GM06990 (cell line): ENCODE measurements around the gene CCDC33.

ENCODE experiments used
- DNase-seq: peaks from one replicate; pipeline ENCODE4 v3.0.0-alpha.2; 2011; ENCODE audit not compliant: insufficient read length; ENCODE audit errors: extremely low read depth
- H3K27me3 ChIP-seq: replicated peaks from 2 replicates; pipeline ENCODE4 v1.6.0; 2011; ENCODE audit warnings: low read length; ENCODE audit not compliant: control insufficient read depth, insufficient read depth
- H3K36me3 ChIP-seq: 2 replicates; pipeline ENCODE4 v1.5.1; 2011; ENCODE audit warnings: low read length; ENCODE audit not compliant: control insufficient read depth, insufficient read depth
- H3K4me3 ChIP-seq: replicated peaks from 2 replicates; pipeline ENCODE4 v1.5.1; 2011; ENCODE audit warnings: low read depth, mild to moderate bottlenecking, control low read depth, low read length
- TF ChIP-seq, protein P1 (sequence below): IDR thresholded peaks from 2 replicates; pipeline ENCODE4 v1.5.1; 2011; ENCODE audit warnings: low read length, control low read depth, mild to moderate bottlenecking, inconsistent platforms; ENCODE audit not compliant: insufficient read depth, poor library complexity, severe bottlenecking

Gene CCDC33

DNA sequence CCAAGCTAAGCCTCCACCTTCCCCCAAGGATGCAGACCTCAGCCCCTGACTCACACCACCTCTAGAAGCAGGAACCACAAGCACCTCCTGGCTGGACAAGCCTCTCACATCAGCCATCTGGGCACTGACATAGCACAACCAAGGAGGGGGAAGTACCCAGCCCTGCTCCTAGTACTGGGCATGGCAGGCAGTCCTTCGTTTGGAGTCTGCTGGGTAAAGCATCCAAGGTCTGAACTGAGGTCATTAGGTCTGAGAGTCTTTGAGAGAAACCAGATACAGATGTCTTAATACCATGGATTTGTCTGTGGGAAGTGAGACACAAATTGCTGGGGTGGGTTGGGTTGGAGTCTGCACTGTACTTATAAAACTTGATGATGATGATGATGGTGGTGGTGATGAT, 61.8 kb downstream of the CCDC33 start:
- Histone ChIP-seq H3K36me3 (no peaks in the 10 kb centered on the region), H3K4me3 (no peak overlapping the region), H3K27me3 (no peaks in the 10 kb centered on the region; the same call in none of the 2 replicates)
- no peak for DNase-seq
- TF ChIP-seq, protein P1, sequence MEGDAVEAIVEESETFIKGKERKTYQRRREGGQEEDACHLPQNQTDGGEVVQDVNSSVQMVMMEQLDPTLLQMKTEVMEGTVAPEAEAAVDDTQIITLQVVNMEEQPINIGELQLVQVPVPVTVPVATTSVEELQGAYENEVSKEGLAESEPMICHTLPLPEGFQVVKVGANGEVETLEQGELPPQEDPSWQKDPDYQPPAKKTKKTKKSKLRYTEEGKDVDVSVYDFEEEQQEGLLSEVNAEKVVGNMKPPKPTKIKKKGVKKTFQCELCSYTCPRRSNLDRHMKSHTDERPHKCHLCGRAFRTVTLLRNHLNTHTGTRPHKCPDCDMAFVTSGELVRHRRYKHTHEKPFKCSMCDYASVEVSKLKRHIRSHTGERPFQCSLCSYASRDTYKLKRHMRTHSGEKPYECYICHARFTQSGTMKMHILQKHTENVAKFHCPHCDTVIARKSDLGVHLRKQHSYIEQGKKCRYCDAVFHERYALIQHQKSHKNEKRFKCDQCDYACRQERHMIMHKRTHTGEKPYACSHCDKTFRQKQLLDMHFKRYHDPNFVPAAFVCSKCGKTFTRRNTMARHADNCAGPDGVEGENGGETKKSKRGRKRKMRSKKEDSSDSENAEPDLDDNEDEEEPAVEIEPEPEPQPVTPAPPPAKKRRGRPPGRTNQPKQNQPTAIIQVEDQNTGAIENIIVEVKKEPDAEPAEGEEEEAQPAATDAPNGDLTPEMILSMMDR, result no peak

DNA sequence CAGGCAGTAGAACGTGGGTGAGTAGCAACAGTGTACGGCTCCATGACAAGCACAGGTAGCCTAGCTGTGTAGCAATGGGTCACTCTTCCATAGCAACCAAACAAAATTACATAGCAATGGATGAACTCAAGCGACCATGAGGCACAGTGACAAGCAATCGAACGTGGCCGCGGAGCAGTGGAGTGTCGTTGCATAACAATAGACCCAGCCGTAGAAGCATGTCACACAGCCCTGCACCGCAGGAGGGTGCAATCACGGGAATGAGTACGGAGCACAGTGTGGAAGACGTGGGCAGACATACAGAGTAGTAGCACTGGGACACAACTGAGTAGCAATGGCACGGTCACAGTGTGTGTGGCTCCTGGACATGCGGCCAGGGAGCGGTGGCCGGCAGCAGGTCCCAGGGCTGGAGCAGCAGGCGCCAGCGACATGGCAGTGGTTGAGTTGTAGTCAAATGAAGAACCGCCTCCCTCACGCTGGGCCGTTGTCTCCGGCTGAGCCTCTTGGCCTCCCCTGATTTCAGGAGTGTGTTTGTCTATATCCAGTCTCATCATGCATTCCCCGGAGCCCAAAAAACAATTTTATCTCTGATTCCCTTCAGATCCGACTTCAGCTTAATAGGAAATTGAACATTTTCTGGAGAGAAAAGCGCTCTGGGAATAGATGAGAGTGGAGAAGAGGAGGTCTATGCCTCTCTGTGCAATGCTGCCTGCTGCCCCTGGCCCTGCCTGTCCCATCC, 64.1 kb downstream of the CCDC33 start:
- DNase-seq, result no peak
- TF ChIP-seq, protein P1, result no peak
- Histone ChIP-seq H3K36me3 (no peaks in the 10 kb centered on the region), H3K27me3 (no peaks in the 10 kb centered on the region; the same call in none of the 2 replicates), H3K4me3 (no peak overlapping the region)

DNA sequence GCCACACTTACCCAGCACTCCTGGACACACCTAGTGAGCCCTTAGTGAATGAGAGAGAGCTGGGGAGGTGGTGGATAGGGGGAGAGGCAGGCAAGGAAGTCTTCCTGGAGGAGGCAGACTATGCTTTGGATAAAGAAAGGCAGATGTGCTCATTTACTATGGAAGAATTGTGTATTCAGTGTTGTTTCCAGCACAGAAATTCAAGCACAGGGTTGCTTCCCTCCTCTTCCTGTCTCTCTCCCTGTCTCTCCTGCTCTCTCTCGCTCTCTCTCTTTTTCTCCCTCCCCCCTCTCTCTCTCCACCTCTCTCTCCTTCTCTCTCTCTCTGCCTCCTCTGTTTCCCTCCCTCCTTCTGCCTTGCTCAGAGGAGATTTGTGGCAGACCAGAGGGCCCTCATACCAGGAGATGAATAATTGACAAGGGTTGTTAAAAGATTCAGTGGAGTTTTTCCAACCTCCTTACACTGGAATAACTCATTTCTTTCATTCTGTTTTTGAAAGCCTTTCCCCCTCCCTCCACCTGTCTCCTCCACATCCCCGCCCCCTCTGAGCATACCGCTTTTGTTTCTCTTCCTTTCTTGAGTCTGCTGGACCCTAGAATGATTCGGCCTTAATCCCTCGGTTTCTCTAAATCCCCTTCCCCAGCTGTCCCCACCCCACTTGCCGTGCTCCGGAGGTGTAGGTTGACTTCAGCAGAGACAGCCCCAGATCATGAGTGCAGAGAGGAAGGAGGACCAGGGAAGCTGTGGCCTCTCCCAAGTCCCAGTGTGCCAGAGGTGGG, 65.6 kb downstream of the CCDC33 start:
- DNase-seq, result no peak
- H3K36me3 ChIP-seq, result no peaks in the 10 kb centered on the region
- H3K27me3 ChIP-seq, result no peaks in the 10 kb centered on the region; the same call in none of the 2 replicates
- H3K4me3 ChIP-seq, result no peak overlapping the region
- TF ChIP-seq, protein P1, result no peak

DNA sequence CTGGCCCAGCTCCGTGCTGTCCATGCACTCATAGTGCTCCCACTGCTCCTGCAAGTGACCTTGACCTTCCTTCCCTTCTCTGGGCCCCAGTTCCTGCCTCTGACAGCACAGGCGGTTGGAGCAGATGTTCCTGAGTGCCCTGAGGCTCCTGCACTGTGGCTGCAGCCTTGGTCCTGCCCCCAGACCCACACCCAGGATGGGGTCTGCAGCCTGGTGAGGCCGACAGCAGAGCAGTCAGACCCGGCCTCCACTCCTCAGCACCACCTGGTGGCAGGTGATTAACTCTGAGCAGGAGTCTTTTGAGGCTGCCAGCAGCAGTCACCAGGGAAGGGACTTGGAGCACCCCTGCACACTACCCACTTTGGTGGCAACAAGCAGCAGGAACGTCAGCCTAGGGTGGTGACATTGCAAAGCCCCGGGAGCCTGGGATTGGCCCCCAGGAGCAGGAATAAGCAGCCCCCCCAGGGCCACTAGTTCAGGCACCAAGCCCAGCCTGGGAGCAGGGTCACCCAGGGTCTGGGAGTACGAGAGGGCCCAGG, 66.8 kb downstream of the CCDC33 start:
- Histone ChIP-seq H3K4me3 (no peak overlapping the region), H3K27me3 (no peaks in the 10 kb centered on the region; the same call in none of the 2 replicates)
- no peak for DNase-seq

DNA sequence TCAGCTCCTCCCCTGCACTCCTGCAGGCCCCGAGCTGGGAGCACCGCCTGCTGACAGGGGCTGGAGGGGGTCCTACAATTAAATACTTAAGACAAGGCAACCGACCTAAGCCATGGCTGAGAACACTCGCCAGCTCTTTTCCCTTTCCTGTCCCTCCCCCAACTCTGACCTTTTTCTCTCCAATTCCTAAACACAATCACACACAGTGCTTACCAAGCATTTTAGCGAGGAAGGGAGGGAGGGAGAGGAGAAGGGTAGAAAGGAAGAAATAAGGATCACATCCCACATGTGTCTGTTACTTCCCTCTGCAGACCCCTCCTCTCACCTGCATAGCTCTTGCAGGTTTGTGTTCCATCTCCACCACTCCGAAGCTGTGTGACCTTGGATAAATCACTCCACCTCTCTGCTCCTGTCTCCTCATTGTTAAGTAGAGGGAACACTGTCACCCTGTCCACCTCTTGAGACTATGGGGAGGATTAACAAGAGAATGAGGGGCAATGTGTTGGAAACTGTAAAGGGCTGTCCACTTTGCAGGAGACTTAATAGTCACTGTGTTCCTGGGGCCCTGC, 67.7 kb downstream of the CCDC33 start:
- no peak overlapping the region for H3K4me3 ChIP-seq
- H3K27me3 ChIP-seq, result no peaks in the 10 kb centered on the region; the same call in none of the 2 replicates
- TF ChIP-seq, protein P1, result no peak

More for the DNA sequence above, 66.8 kb downstream of the CCDC33 start:
- TF ChIP-seq, protein P1, result peak; percentile 82
- H3K36me3 ChIP-seq, result no peaks in the 10 kb centered on the region

More for the DNA sequence above, 67.7 kb downstream of the CCDC33 start:
- H3K36me3 ChIP-seq, result no peaks in the 10 kb centered on the region
- no peak for DNase-seq
